B cell (primary cell): ENCODE results near the gene CDC45. TPM values are rescaled to one million over a fixed set of nuclear protein-coding genes. Genes with fewer than 3 reads are reported as not detected.

Experiments
- ATAC-seq: fragments of 200-7000 bp; cut with Tn5 transposase; one replicate; pipeline ENCODE4 v1.10.0; 2021; ENCODE audit warnings: low read depth, mild to moderate bottlenecking, moderate number of reproducible peaks, moderate library complexity
- CTCF ChIA-PET: fragments of 350-600 bp; sonication (Branson Sonifier 250); formaldehyde crosslinking; loops from one replicate; lab custom pipeline; 2021; ENCODE audit warnings: antibody characterized with exemption, inconsistent platforms; lab: Charles Lee
- POLR2A ChIA-PET: fragments of 350-600 bp; sonication (Branson Sonifier 250); formaldehyde crosslinking; loops from one replicate; lab custom pipeline; 2021; ENCODE audit warnings: antibody characterized with exemption; lab: Charles Lee
- DNase-seq: peaks from one replicate; pipeline ENCODE4 v3.0.0; 2013
- H2AFZ ChIP-seq: 2 replicates; pipeline ENCODE4 v1.6.1; 2012; ENCODE audit warnings: mild to moderate bottlenecking, low read depth, low read length; ENCODE audit not compliant: insufficient read depth, poor library complexity, severe bottlenecking
- H3K27ac ChIP-seq, 2 donors: 1 replicate in 1 of 2; 2 replicates in 1 of 2; pipeline ENCODE4 v1.5.1; 2012 to 2013; ENCODE audit warnings: low read length in 2 of 2, mild to moderate bottlenecking in 2 of 2, moderate library complexity in 1 of 2
- H3K27me3 ChIP-seq, 4 experiments: fragments of 200-600 bp in 1 of 4; sonication (generic) in 1 of 4; replicated peaks in 1 of 4; 1 replicate in 2 of 4; 2 replicates in 2 of 4; pipeline versions ENCODE4 v1.6.1 to v1.7.0; 2013 to 2016; ENCODE audit warnings: low read length in 3 of 4, mild to moderate bottlenecking in 2 of 4, mixed read lengths in 1 of 4, moderate library complexity in 1 of 4; ENCODE audit not compliant: insufficient read depth in 4 of 4, control insufficient read depth in 3 of 4; ENCODE audit errors: control extremely low read depth in 1 of 4
- H3K36me3 ChIP-seq, 2 experiments: replicated peaks in 1 of 2; 1 replicate in 1 of 2; 2 replicates in 1 of 2; pipeline versions ENCODE4 v1.6.1 to v1.7.1; 2013; ENCODE audit warnings: low read length in 1 of 2; ENCODE audit not compliant: insufficient read depth in 2 of 2, control insufficient read depth in 1 of 2; ENCODE audit errors: control extremely low read depth in 1 of 2, extremely low read depth in 1 of 2
- H3K4me1 ChIP-seq, 2 donors: fragments of 200-600 bp in 1 of 2; sonication (generic) in 1 of 2; 1 replicate in 1 of 2; 2 replicates in 1 of 2; pipeline versions ENCODE4 v1.5.1 to v1.6.1; 2013 to 2017; ENCODE audit warnings: low read length in 2 of 2; ENCODE audit not compliant: control insufficient read depth in 2 of 2, insufficient read depth in 2 of 2
- H3K4me2 ChIP-seq: replicated peaks from 2 replicates; pipeline ENCODE3; 2012; ENCODE audit warnings: mild to moderate bottlenecking, low read depth, low read length; ENCODE audit not compliant: poor library complexity, severe bottlenecking
- H3K4me3 ChIP-seq, 5 experiments: fragments of 200-600 bp in 1 of 5; sonication (generic) in 1 of 5; 1 replicate in 3 of 5; 2 replicates in 2 of 5; pipeline versions ENCODE4 v1.5.1 to v1.7.0; 2011 to 2016; ENCODE audit warnings: low read length in 4 of 5, mild to moderate bottlenecking in 4 of 5, low read depth in 2 of 5, control low read depth in 1 of 5, moderate library complexity in 1 of 5; ENCODE audit not compliant: insufficient read depth in 1 of 5; ENCODE audit errors: control extremely low read depth in 1 of 5, extremely low read depth in 1 of 5
- H3K79me2 ChIP-seq: fragments of 200-600 bp; sonication (generic); one replicate; pipeline ENCODE4 v1.6.0; 2016; ENCODE audit warnings: low read length; ENCODE audit not compliant: control insufficient read depth, insufficient read depth
- H3K9ac ChIP-seq: fragments of 200-600 bp; sonication (generic); 2 replicates; pipeline ENCODE4 v1.6.1; 2017; ENCODE audit warnings: mild to moderate bottlenecking, low read length, moderate library complexity
- H3K9me3 ChIP-seq, 3 donors: one replicate each; pipeline versions ENCODE4 v1.6.1 to v1.7.1; 2013; ENCODE audit warnings: low read length in 2 of 3; ENCODE audit not compliant: control insufficient read depth in 2 of 3, insufficient read depth in 1 of 3; ENCODE audit errors: control extremely low read depth in 1 of 3
- H4K20me1 ChIP-seq: 2 replicates; pipeline ENCODE4 v1.6.0; 2012; ENCODE audit warnings: mild to moderate bottlenecking, low read length; ENCODE audit not compliant: insufficient read depth, control insufficient read depth, poor library complexity, severe bottlenecking
- H3K27ac Mint-ChIP-seq: one replicate; pipeline ENCODE4 v1.8.0; 2021; ENCODE audit warnings: mixed read lengths
- H3K27me3 Mint-ChIP-seq: one replicate; pipeline ENCODE4 v1.8.0; 2021; ENCODE audit warnings: mixed read lengths
- H3K4me1 Mint-ChIP-seq: one replicate; pipeline ENCODE4 v1.8.0; 2021; ENCODE audit warnings: mixed read lengths
- H3K4me3 Mint-ChIP-seq: one replicate; pipeline ENCODE4 v1.8.0; 2021; ENCODE audit warnings: mixed read lengths
- H3K9me3 Mint-ChIP-seq: one replicate; pipeline ENCODE4 v1.8.0; 2022; ENCODE audit warnings: mixed read lengths; ENCODE audit not compliant: insufficient read depth
- CTCF ChIP-seq: fragments of 200-600 bp; IDR thresholded peaks from one replicate; pipeline ENCODE4 v1.8.0; 2022; ENCODE audit warnings: antibody characterized with exemption, mild to moderate bottlenecking
- EZH2 ChIP-seq: IDR thresholded peaks from 2 replicates; pipeline ENCODE4 v1.6.1; 2012; ENCODE audit warnings: borderline replicate concordance, low read depth, mild to moderate bottlenecking, moderate library complexity, low read length; ENCODE audit not compliant: insufficient read depth, poor library complexity, severe bottlenecking
- WGBS: methylation state at CpG from one replicate; pipeline ENCODE4 v1.1.5; 2013; ENCODE audit warnings: missing lambda C conversion rate; ENCODE audit not compliant: insufficient coverage; 5-methylcytosine and 5-hydroxymethylcytosine counted together
- intact Hi-C: fragments of 100-400 bp; cut with micrococcal nuclease; formaldehyde crosslinking; loops from one replicate; pipeline ENCODE4 v1.10.0; 2022
- polyA plus RNA-seq: library from polyadenylated mRNA; depleted of rRNA; stranded (reverse); fragments of >200 nt; gene quantifications from 2 replicates; pipeline ENCODE4 v1.2.3, GENCODE V29; 2012
- total RNA-seq, 2 donors: library from RNA; stranded (reverse); fragments of 120-200 nt in 1 of 2; gene quantifications; 1 replicate in 1 of 2; 2 replicates in 1 of 2; pipeline versions ENCODE4 v1.2.3 to v1.2.4, GENCODE V29; 2013 to 2022

The CDC45 gene
- total and polyA plus RNA-seq, 2 donors (not counting 1 experiment from before 2014, with no cell fraction given), result 0.49 to 1.4 TPM

GRCh38 chr22:19466848-19467752, 12.6 kb upstream of the CDC45 start:
- Mint-ChIP-seq H3K9me3 (no peaks in the 10 kb centered on the region), H3K4me1 (no peaks in the 10 kb centered on the region), H3K27ac (no peak overlapping the region), H3K27me3 (no peaks in the 10 kb centered on the region), H3K4me3 (no peak overlapping the region)
- TF ChIP-seq EZH2 (no peak), CTCF (no peak)
- H3K4me1 ChIP-seq, result no peaks in the 10 kb centered on the region
- H3K79me2 ChIP-seq, result peaks cover 17% of the 10 kb centered on the region
- no peak overlapping the region for H3K27ac ChIP-seq
- H4K20me1 ChIP-seq, result no peaks in the 10 kb centered on the region
- ATAC-seq (no peak), DNase-seq (no peak)
- intact Hi-C loops, result no loop called here
- no peaks in the 10 kb centered on the region for H3K27me3 ChIP-seq
- no peaks in the 10 kb centered on the region for H3K9me3 ChIP-seq
- H3K9ac ChIP-seq, result no peak overlapping the region
- H3K4me2 ChIP-seq, result no peak overlapping the region
- WGBS, result 100% methylated on average over 7 of the region's 9 CpGs
- no peak overlapping the region for H2AFZ ChIP-seq
- H3K4me3 ChIP-seq, result no peak overlapping the region
- CTCF ChIA-PET, result interaction anchor here (0.9 to 1.2 kb wide), 2 partner anchors 8 to 13 kb away, joined by 3 read pairs; partner anchors contain the start of gene CDC45
- POLR2A ChIA-PET, result no interaction called here
- peaks cover 3 to 80% of the 10 kb centered on the region in 2 experiments for H3K36me3 ChIP-seq

- no peak overlapping the region for H3K27ac ChIP-seq
- TF ChIP-seq EZH2, result no peak
- no peak for TF ChIP-seq CTCF
- peaks cover 5% of the 10 kb centered on the region for H4K20me1 ChIP-seq
- no peaks in the 10 kb centered on the region for H3K9me3 Mint-ChIP-seq
- POLR2A ChIA-PET, result no interaction called here
- no peaks in the 10 kb centered on the region for H3K27me3 ChIP-seq
- DNase-seq (no peak), ATAC-seq (no peak)
- peaks cover 3 to 88% of the 10 kb centered on the region in 2 experiments for H3K36me3 ChIP-seq
- no peak overlapping the region for H3K27ac Mint-ChIP-seq
- H3K27me3 Mint-ChIP-seq, result no peaks in the 10 kb centered on the region
- CTCF ChIA-PET, result interaction anchor here (1.2 kb wide), 1 partner anchor 9 kb away, joined by 3 read pairs; no protein-coding TSS in a partner anchor
- no peaks in the 10 kb centered on the region for H3K4me1 ChIP-seq
- no peak overlapping the region for H3K4me3 ChIP-seq
- 100% methylated on average over 4 of the region's 6 CpGs for WGBS
- peaks cover 23% of the 10 kb centered on the region for H3K79me2 ChIP-seq
- H2AFZ ChIP-seq, result no peak overlapping the region
- no peak overlapping the region for H3K9ac ChIP-seq
- intact Hi-C loops, result no loop called here
- no peaks in the 10 kb centered on the region for H3K9me3 ChIP-seq
- no peak overlapping the region for H3K4me3 Mint-ChIP-seq
- H3K4me2 ChIP-seq, result no peak overlapping the region
- H3K4me1 Mint-ChIP-seq, result no peaks in the 10 kb centered on the region
These were observed 11.8 kb upstream of the CDC45 start for GRCh38 chr22:19467912-19468311.
